IPS-11a (cell line): Measurements from ENCODE around the gene TUBB.

Experiments
- H3K4me3 ChIP-seq: one replicate; pipeline ENCODE4 v1.5.1; 2013; ENCODE audit warnings: low read depth, low read length, control low read depth

Gene TUBB

DNA sequence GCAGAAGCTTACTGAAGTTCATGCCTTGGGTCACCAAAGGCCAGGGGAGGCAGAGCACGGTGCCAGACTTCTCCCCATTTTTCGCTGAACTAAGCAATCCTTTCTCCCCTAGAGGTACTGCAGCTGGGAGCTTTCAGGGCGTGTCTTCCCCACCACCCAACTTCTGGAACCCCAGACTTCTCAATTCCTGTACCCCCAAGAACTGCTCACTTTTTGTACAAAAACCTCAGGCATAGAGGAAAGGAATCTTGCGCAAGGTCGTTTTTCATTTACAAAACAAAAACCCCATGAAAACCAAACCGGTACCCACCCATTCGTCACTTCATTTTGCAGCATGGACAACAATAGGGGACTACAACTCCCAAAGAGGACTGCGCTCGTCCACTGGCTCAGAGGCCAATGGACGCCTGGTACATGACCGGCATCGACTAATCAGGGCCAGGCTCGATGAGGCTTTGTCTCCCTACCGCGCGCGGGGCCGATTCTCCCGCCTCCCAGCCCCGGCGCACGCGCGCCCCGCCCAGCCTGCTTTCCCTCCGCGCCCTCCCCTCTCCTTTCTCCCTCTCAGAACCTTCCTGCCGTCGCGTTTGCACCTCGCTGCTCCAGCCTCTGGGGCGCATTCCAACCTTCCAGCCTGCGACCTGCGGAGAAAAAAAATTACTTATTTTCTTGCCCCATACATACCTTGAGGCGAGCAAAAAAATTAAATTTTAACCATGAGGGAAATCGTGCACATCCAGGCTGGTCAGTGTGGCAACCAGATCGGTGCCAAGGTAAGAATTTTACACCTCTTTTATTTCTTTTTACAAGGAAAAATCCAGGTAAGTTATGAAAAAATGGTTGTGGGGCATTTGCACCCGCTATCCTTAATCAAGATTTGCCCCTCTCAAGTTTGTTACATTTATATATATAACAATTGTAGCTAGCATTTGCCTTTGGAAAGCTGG lies at the start of gene TUBB:
Gene TUBB, plus strand, starts transcription at position 562 of the 947 bp plus-strand sequence. Its CDS starts 155 bp downstream, at position 717.
- H3K4me3 ChIP-seq, result peak within 1 kb of the TSS; percentile 97

DNA sequence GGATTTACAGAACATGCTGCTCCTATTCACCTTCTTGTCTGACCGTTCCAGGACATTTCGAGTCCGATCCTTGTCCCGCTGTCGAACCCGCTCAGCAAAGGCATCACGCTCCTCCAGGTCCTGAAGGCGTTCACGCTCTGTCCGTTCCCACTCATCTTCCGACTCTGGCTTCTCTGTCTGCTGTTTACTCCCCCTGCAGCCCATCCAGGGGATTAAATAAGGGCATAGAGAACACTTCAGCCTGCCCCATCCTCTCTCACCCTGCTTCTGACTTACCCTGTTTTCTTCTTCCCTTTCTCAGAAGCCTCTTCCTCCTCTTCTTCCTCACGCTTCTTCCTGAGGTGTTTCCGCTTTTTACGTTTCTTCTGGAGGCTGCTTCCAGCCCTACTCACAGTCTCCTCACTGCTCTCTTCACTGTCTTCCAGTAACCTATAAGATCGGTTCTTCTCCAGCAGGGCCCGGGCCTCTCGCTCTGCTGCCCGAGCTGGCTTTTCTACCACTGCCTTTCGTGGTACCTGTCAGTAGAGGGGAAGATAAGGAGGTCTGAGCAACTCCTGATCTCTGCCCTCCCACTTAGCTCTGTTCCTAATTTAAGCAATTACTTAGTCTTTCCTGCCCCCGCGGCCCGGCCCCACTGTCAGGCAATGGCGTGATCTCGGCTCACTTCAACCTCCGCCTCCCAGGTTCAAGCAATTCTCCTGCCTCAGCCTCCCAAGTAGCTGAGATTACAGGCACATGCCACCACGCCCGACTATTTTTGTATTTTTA lies 49.2 kb upstream of the TUBB start:
- H3K4me3 ChIP-seq, result no peak overlapping the region

DNA sequence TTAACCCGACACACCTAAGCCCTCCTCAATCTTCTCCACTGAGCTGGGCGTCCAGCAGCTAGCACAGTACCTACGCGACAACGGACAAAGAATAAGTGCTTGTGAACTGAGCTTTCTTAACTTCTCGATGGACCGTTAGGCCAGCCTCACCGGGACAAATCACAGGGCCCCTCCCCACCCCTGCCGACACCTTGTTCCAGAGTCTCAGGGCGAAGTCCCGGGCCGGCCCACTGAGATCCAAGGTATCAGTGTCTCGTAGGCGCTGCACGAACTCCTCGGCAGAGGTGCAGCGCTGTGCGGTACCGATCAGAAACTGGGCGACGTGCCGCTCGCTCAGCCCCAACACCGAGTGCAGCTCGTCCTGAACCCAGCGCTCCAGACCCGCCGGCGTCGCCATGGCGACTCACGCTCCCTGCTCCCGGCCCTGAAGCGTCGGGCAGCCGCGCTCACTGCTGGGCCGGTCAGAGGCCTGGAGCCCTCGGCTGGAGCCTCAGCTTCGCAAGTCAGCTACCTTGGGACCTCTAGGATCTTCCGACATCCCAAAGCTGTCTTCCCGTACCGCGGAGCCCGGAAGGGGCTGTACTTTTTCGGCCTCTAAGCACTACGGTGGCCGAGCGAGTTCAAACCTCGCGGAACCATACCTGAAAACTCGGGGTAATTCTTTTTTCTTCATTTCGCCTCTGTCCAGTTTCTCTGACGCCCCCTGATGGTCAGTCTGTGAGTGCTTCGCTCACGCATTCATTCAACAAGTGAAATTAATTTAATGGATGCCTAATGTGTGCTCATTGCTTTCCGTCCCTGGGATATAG lies 47.5 kb upstream of the TUBB start, which contains the start of gene DHX16:
Gene DHX16, minus strand, starts transcription at position 562 of the 809 bp plus-strand sequence. Its CDS starts 165 bp downstream, at position 397.
- H3K4me3 ChIP-seq, result peak within 1 kb of the TSS; percentile 97

DNA sequence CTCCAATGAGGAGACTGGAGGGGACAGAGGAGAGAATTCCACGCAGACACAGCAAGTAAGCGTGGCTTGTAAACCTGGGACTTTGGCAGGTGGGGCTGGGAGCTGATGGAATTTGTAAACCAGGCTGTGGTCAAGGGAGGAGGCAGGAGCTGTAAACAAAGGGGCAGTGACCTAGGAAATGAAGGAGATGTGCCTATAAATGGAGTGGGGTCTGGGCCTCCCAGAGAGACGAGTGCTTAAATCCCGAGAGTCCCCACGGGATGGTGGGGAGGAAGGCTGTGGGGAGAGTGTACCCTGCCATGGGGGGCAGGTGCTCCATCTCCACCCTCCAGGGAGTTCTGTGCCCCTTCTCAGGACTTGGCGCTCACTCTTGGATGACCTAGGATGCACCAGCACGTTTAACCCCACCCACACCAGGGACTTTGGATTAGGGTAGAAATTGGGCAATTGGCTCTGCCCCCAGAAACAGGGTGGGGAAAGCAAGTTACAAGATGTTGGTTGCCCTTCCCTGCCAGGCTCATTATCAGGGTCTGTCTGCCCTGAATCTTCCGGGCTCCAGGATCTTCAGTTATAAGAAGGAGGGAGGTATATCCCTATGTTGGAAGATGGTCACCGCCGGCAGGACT lies 43.4 kb upstream of the TUBB start:
- no peak overlapping the region for H3K4me3 ChIP-seq

DNA sequence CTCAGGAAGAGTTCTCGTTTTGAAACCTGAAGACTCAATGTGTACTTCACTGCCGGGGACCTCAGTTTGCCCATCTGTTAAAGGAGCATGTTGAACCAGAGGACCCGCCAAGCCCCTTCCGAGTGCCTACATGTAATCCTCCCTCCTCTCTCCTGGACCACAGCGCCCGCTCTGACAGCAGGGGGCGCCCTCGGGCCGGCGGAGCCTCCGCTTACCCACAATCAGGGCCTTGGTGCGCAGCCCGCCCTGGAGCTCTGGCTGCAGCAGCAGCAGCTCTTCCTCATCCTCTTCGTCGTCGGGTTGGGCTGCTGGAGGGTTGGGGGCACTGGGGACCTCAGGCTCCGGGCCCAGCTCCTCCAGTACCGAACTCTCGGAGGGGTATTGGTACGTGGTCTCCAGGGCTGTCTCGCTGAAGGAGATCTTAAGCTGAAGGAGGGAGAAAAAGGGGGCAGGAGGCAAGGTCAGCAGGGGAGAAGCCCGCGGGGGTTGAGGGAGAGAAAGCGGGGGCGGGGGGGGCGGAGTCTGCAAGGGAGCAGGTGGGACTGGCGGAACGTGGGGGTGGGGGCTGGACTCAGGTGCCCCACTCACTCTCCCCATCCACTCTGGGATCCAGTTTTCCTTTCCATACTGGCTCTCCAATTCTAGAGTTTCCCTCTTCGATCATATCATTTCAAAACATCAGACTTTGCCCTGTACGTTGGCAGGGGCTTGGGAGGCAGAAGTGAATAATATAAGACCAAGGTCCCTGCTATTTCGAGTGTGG lies 41.0 kb upstream of the TUBB start:
- no peak overlapping the region for H3K4me3 ChIP-seq

DNA sequence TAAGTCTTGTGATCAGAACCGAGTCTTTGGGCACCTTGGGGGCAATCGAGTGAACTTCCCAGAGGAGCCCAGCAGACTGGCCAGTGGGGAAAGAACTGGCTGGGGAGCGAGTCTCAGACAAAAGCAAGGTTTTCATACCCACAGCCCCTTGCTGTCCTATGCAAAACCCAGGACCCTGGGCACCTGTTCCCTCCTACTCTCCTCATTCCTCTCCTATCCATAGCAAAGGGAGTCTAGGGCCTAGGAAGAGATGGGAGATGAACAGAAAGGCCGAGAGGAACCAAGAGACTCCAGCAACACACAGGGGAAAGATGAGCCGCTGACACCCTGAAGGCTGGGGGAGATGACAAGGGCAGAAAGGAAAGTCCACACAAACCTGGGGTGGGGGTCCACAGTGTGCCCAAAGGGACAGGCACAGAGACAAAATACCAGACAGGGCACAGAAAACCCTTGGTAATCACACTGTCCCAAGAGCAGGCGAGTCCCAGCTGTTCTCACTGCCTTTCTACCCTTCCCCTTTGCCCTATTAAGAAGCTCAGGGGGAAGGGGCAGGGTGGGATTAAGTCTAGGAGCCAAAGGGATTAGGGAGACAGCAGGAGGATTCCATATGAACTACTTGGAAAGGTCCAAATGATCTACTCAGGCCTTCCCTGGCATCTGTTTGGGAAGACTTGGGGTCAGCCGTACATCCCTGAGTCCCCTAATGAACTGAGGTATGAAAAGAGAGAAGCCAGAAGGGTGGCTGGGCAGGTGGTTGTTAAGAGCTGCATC lies 40.2 kb upstream of the TUBB start:
- no peak overlapping the region for H3K4me3 ChIP-seq

DNA sequence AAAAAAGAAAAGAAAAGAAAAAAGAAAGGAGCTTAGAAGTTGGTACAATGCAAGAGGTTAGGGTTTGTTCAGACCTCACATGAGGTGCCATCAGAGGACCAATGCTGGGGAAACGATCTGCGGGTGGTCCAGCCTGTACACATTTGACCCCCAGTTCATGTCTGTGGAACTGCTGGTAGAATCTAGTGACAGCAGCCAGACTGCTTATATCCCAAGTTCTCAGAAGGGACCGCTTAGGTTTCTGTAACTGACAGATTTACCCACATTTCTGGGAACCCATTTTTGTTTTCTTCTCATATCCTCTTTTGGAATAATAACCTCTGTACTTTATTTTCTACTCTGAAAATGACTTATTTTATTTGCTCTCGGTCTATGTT lies 38.4 kb upstream of the TUBB start:
- H3K4me3 ChIP-seq, result no peak overlapping the region

DNA sequence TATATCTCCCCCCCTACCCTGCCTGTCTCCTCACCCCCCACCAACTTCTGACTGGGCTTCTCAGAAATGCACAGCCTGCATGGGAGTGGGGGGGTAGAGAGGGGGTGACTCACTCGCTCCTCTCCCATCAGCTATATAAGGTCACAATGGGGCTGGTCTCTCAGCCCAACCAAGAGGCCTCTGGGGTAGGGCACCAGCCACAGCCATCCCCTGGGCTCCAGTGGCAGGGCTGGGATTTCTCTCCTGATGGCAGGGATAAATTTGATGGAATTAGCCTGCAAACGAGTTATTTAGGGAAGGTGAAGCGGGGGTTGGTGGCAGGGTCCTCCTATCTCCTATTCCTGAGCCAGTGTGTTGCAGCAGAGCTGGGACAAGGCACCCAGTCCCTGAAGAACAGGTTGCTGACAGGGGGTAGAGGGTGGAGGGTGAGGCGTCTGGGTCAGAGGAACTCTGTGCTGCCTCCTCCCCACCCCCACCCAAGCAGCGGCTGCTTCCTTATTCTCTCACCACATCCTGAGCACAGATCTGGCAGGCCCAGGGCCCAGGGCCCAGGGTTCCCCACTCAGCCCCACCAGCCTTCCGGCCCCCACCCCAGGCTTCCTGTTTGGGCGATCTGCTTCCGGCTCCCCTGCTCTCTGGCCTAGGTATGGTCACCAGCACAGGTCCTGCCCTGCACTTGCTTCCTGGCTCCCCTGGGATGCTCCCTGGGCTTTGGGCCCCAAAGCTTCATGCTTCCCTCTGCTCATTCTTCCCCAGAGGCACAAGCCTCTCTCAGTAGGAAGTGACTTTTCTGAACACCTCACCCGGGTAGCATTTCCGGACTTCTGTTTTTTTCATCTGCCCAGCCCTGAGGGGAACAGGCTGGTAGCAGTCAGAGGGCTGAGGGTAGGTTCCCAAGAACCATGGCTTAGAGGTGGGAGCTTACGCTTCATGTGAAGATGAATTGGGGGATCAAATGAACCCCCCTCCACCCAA lies 37.7 kb upstream of the TUBB start:
- H3K4me3 ChIP-seq, result no peak overlapping the region

DNA sequence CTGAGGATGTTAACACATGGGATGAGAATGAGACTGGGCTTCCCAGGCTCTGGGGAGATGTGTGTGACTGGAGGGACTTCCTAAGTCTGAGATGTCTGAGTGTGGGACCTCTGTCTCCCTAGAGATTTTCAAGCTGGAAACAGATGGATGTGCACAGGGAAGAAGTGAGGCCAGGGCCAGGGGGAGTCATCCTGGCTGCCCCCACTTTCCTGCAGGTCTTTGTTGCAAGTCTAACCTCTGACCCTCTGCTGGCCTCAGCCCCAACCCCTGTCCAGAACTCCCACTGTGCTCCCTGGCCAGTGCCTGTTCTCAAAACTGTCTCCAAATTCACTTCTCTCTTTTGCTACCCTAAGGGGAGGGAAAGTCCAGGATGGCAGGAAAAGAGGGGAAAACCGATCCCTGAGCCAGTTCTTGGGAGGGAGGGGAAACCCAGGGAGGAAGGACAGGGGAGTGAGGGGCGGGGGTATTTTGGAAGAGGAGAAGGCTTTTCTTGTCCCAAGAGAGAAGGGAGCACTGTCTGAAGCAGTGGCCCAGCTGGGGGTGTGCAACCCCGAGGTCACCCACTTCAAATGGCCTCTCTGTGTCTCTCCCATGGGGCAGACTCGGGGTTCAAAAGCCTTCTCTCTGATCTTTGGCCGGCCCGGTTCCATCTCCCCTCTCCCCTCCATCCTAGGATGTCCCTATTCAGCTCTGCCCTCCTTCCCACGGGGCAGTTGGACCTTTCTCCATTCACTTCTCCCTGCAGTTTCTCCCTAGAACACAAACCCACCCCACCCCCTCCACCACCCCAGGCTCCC lies 36.8 kb upstream of the TUBB start:
- H3K4me3 ChIP-seq, result no peak overlapping the region

DNA sequence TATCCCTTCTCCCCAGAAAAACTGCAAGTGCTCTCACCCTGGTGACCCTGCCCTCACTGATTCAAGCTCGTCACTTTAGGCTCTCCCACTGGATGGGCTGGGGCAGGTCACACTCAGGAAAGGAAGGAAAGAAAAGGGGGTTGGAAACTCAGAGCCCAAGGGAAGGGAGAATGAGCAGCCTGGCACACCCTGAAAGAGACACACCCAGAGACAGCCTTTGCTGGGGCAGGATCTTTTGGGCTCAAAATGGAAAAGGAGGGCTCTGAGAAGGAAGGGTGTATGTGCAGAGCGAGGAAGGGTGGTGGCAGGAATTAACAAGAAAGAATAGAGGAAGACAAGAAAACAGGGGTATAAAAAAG lies 36.2 kb upstream of the TUBB start:
- no peak overlapping the region for H3K4me3 ChIP-seq

DNA sequence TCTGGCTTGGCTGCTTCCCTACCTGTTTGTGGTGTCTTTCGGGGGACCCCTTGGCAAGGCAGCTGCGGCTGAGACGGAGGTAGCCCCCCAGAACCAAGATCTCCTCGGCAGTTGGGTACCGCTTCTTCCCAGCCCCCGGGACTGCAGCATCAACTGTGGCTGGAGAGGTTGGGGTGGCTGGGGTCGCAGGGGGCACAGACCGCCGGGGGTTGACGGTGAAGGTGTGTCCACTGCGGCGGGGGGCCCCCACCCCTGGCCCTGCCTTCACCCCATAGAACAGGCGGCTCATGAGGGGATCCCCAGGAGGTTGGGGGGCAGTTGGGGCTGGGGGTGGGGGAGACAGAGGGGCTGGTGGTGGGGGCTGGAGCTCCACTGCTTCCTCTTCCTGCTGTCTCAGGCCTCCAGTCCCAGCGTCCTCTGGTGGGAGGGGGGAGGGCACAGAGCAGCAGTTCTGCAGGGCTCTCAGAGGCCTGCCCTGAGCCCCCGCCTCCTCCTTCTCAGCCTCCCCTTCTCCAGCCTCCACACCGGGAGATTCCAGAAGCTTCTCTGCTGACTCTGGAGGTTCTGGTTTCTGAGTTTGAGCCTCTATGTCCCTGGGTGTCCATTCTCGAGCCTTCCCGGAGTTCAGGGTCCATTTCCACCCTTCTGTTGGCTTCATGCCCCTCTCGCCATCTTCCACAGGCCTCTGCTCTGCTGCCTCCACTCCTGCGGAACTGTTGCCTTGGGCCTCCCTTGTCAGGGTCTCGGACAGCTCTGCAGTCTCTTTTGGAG lies 35.6 kb upstream of the TUBB start:
- H3K4me3 ChIP-seq, result no peak overlapping the region

DNA sequence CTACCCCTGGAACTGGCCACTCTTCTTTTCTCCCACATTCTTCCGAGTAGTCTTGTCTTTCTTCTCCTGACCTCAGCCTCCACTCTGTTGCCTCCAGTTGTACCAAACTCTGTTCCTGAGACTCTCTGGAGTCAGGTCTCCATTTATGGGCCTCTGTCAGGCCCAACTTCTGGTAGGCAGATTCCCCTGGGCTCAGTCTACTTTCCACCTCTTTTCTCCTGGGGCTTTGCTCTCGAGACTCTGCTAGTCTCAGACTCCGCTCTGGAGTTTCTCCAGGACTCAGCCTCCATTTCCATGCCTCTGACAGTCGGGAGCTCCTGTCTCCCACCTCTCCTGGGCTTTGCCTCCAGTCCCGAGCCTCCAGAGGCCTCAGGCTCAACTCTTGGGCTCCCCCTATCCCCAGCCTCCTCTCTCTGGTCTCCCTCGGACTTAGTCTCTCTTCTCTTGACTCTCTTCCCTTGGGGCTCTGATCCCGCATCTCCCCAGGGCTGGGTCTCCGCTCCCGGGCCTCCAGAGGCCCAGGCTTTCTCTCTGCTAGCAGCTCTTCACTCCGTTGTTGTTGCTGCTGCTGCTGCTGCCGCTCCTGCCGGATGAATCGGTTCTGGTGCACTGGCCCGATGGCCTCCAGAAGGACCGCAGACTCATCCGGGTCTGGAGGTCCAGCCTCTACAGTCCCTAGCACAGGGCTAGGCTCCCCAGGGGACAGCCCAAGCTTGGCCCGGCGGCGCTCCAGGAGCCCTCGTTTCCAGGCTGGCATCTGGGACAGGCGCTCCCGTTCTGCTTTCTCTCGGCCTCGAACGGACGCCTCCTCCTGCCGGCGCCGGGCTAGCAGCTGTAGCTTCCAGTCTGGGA lies 34.8 kb upstream of the TUBB start:
- H3K4me3 ChIP-seq, result no peak overlapping the region

DNA sequence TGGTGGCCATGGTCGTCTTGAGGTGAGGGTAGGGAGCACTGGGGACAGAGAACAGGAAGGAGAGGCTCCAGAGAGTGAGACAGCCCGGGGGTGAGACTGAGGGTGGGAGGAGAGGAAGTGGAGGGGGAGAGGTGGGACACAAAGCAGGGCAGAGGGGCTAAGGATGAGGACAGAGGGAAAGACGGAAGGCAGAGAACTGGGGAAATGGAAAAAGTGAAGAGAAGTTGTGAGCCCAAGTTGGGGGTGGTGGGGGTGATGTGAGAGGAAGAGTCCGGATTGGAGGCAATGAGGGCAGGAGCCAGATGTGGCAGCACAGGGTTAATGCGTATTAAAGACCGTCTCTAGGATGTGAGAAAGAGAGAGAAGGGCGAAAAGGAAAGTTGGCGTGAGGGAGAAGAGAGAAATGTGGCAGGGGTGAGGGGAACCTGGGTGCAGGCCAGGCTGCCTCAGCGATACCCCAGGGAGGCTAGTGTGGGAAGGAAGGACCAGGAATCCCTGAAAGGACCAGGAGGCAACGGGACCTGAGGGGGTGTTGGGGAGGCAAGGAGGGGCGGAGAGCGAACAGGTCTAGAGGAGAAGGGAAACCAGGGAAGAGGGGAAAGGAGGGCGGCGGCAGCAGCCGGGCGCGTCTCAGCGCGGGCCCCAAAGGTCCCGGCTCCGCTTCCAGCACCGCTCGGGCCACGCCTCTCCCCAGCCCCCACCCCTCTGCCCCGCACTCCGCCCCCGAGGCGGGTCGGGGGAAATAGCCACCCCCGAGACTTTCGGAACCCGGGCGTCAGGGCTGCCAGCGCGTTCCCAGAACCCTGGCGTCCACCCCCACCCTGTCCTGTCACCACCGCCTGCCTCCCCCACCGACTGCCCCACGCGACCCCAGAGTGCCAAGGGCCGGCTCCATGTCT lies 33.9 kb upstream of the TUBB start, which contains the start of gene PPP1R18:
Gene PPP1R18, minus strand, starts transcription at position 637 of the 899 bp plus-strand sequence. Its CDS starts 627 bp downstream, at position 10.
- peak within 1 kb of the TSS; percentile 78 for H3K4me3 ChIP-seq

DNA sequence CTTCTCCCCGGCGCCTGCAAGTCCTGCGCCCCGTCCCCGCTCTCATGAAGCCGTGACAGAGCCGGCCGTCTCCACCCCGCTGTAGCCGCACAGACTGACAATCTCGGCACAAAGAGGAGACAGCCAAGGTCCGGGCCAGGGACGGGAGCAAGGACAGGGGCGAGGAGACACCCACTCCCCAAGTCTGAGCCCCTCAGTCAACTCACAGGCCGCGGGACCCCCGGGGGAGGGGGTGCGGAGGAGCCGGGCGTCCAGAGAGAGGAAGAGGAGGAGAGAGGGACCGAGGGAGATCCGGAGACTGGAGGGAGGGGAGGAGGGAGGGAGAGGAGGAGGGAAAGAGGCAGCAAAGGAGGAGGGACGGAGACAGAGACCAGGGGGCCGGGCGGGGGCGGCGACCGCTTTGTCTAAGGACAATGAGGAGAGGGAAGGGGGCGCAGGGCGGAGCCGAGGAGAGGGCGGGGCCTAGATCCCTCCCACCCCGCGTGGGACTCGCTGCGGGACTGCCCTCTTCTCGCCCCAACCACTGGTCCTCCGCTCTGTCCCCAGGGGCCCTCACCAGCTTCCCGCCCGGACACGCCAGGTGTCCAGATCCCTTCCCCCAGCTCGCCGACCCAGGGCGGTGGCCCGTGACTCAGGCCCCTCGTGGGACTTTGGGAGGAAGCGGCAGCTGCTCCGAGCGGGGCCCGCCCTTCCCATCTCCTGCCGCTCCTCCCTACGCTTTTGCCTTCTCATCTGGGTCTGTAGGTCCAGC lies 33.1 kb upstream of the TUBB start:
- H3K4me3 ChIP-seq, result peak overlapping the region; percentile 78
